ENCODE data around the gene ARVCF. TPM values are rescaled to one million over a fixed set of nuclear protein-coding genes. Genes with fewer than 3 reads are reported as not detected.

ARVCF gene
- total RNA-seq, 3 donors from 2014 or later, result 13.0 to 51.2 (median 44.2) TPM

DNA sequence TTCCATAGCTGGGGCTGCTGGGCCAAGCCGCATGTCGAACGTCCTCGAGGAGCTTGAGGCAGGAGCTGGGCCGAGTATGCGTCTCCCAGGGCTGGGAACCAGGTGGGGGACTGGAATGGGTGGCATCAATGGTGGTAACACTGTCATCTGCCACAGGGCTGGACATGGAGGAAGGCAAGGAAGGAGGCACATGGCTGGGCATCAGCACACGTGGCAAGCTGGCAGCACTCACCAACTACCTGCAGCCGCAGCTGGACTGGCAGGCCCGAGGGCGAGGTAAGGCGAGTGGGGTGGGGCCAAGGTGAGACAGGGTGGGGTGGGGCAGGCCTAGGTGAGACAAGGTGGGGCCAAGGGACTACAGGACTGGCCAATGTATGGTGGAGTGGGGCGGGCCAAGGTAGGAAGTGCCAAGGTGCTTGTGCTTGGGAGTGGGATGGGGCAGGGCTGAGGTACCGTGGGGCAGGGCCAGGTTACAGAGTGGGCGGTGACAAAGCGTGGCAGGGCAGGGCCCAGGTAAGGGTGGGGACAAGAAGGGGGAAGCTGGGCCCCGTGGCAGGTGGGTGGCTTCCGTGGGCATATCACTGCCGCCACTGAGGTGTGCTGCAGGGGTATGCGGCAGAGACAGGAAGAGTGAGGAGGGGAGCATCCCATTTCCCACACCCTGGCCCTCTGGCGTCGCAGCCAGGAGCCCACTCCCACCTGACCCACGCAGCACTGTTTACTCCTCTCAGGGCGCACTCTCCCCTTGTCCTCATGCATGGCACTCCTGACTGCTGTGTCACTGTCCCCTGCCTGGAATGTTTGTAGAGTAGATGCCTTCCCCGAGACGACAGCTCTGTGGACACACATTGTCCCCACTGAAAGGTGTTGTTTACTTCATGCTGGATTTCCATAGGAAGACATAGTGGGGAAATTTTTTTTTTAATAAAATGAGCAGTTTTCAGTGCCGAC is 36.0 kb upstream of the ARVCF start:
- no peaks in the 10 kb centered on the region for H3K4me1 ChIP-seq
- intact Hi-C loops (cut with DNase I; ENCODE audit: low total_unique reads), result no loop called here
- H3K27ac ChIP-seq, result no peak overlapping the region
- H3K36me3 ChIP-seq, result no peaks in the 10 kb centered on the region
- no peak overlapping the region for H3K4me3 ChIP-seq
- DNase-seq (ENCODE audit: low spot score in 2 of 2), result no peak
- H3K27me3 ChIP-seq, result no peaks in the 10 kb centered on the region
- TF ChIP-seq POLR2A (IDR thresholded peaks at IDR 0.05) (no peak), POLR2AphosphoS5 (IDR thresholded peaks at IDR 0.05) (no peak)
- TF ChIP-seq, protein P1, sequence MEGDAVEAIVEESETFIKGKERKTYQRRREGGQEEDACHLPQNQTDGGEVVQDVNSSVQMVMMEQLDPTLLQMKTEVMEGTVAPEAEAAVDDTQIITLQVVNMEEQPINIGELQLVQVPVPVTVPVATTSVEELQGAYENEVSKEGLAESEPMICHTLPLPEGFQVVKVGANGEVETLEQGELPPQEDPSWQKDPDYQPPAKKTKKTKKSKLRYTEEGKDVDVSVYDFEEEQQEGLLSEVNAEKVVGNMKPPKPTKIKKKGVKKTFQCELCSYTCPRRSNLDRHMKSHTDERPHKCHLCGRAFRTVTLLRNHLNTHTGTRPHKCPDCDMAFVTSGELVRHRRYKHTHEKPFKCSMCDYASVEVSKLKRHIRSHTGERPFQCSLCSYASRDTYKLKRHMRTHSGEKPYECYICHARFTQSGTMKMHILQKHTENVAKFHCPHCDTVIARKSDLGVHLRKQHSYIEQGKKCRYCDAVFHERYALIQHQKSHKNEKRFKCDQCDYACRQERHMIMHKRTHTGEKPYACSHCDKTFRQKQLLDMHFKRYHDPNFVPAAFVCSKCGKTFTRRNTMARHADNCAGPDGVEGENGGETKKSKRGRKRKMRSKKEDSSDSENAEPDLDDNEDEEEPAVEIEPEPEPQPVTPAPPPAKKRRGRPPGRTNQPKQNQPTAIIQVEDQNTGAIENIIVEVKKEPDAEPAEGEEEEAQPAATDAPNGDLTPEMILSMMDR (IDR thresholded peaks at IDR 0.05), result no peak
- no peaks in the 10 kb centered on the region for H3K9me3 ChIP-seq

DNA sequence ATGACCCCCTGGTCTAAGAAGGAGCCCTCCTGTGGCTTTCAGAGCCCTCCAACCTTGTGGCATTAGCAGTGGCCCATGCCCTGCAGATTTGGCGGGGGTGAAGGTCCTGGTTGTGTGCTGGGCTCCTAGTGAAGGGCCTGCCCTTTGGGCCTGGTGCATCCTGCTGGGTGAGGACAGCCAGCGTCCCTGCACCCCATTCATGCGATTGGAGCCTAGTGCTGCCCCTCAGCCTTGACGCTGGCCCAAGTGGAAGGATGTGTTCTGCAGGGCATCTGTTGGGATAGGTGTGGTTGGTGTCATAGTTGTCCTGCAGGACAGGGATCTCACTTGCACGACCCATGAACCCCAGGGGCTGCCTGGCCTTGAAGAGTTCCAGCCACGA is 35.3 kb upstream of the ARVCF start:
- Histone ChIP-seq H3K27me3 (no peaks in the 10 kb centered on the region), H3K9me3 (no peaks in the 10 kb centered on the region), H3K4me3 (no peak overlapping the region), H3K4me1 (no peaks in the 10 kb centered on the region), H3K27ac (no peak overlapping the region), H3K36me3 (no peaks in the 10 kb centered on the region)
- intact Hi-C loops (cut with DNase I; ENCODE audit: low total_unique reads), result no loop called here
- no peak for DNase-seq (ENCODE audit: low spot score in 2 of 2)
- TF ChIP-seq POLR2A (IDR thresholded peaks at IDR 0.05) (no peak), POLR2AphosphoS5 (IDR thresholded peaks at IDR 0.05) (no peak)
- TF ChIP-seq, protein P1 (IDR thresholded peaks at IDR 0.05), result no peak

DNA sequence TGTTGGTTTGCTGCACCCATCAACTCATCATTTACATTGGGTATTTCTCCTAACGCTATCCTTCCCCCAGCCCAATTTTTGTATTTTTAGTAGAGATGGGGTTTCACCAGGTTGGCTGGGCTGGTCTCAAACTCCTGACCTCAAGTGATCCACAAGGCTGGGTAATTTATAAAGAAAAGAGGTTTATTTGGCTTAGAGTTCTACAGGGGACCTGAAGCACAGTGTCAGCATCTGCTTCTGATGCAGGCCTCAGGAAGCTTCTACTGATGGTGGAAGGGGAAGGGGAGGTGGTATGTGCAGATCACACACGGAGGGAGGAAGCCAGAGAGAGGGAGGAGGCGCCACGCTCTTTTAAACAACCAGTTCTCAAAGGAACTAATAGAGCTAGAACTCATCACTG is 30.1 kb upstream of the ARVCF start:
- Histone ChIP-seq H3K36me3 (no peaks in the 10 kb centered on the region), H3K27me3 (no peaks in the 10 kb centered on the region), H3K27ac (no peak overlapping the region), H3K9me3 (no peaks in the 10 kb centered on the region), H3K4me3 (no peak overlapping the region), H3K4me1 (no peaks in the 10 kb centered on the region)
- DNase-seq (ENCODE audit: low spot score in 2 of 2), result no peak
- intact Hi-C loops (cut with DNase I; ENCODE audit: low total_unique reads), result no loop called here
- TF ChIP-seq POLR2AphosphoS5 (IDR thresholded peaks at IDR 0.05) (no peak), POLR2A (IDR thresholded peaks at IDR 0.05) (no peak)
- TF ChIP-seq, protein P1 (IDR thresholded peaks at IDR 0.05), result no peak

DNA sequence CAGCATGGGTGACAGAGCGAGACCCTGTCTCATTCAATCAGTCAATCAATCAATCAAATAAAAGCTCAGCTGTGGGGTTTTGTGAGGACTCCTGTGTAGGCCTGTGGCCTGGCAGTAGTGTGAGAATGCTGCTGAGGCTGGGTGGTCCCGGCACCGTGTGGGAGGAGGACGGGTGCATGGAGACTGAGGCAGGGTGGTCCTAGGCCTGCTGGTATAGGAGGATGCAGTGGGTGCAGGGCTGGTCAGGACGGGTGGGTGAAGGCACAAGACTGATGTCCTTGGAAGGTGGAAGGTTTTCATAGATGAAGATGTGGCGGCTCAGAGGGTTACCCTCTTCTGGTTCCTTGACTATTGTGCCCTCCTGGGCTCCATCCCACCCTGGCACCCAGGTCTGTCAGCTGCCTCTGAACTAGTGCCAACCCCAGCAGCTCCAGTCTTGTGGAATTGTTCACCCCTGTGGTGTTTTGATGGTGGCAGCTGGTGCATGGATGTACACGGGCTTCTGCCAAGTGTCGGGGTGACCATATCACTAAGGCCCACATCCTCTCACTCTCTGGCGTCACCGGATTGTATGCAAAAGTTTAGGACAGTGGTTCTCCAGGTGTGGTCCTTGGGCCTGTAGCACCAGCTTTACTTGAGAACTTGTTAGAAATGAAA is 28.0 kb upstream of the ARVCF start:
- Histone ChIP-seq H3K4me1 (peaks cover 0 to 4% of the 10 kb centered on the region in 2 donors), H3K27ac (no peak overlapping the region), H3K4me3 (no peak overlapping the region), H3K9me3 (no peaks in the 10 kb centered on the region), H3K27me3 (no peaks in the 10 kb centered on the region), H3K36me3 (no peaks in the 10 kb centered on the region)
- DNase-seq (ENCODE audit: low spot score in 2 of 2), result no peak
- TF ChIP-seq POLR2A (IDR thresholded peaks at IDR 0.05) (no peak), POLR2AphosphoS5 (IDR thresholded peaks at IDR 0.05) (no peak)
- intact Hi-C loops (cut with DNase I; ENCODE audit: low total_unique reads), result no loop called here

DNA sequence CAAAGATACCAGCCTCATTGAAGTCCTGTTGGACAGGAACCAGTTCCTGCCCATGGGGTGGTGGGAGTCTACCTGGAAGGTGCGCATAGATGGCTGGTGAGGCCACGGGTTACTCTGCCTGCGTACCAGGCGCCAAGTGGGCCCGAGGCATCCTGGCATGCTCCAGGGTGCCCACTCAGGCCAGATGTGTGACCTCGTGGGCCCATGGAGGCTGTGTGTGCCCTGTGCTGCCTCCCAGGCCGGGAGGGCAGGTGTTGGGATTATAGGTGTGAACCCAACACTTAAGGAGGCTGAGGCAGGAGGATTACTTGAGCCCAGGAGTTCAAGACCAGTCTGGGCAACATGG is 27.3 kb upstream of the ARVCF start:
- no peak for DNase-seq (ENCODE audit: low spot score in 2 of 2)
- Histone ChIP-seq H3K27ac (no peak overlapping the region), H3K9me3 (no peaks in the 10 kb centered on the region), H3K27me3 (no peaks in the 10 kb centered on the region), H3K4me1 (peaks cover 0 to 4% of the 10 kb centered on the region in 2 donors), H3K4me3 (no peak overlapping the region), H3K36me3 (no peaks in the 10 kb centered on the region)
- no peak for TF ChIP-seq POLR2A (IDR thresholded peaks at IDR 0.05)
- no peak for TF ChIP-seq POLR2AphosphoS5 (IDR thresholded peaks at IDR 0.05)
- TF ChIP-seq, protein P1 (IDR thresholded peaks at IDR 0.05), result no peak
- intact Hi-C loops (cut with DNase I; ENCODE audit: low total_unique reads), result no loop called here
